HepG2 (cell line): ENCODE results near the gene PAIP1. TPM values are rescaled to one million over a fixed set of nuclear protein-coding genes. Genes with fewer than 3 reads are reported as not detected.

Source experiments
- ATAC-seq: fragments of 200-7000 bp; cut with Tn5 transposase; 3 replicates; pipeline ENCODE4 v1.9.1; 2020; ENCODE audit warnings: mild to moderate bottlenecking, moderate library complexity
- BruUV-seq: library from RNA; stranded (reverse); fragments of 400-500 nt; replicated peaks from 2 replicates; lab custom pipeline; 2021; lab: Mats Ljungman, UMichigan
- CTCF ChIA-PET: fragments of 300-600 bp; formaldehyde crosslinking; extraction: SDS; loops from one replicate; lab custom pipeline; 2021; ENCODE audit warnings: low total read pairs, inconsistent platforms, low intra/inter-chr PET ratio; lab: Yijun Ruan, JAX
- POLR2A ChIA-PET: fragments of 350-600 bp; sonication (Branson Sonifier 250); formaldehyde crosslinking; loops from one replicate; lab custom pipeline; 2020; ENCODE audit warnings: antibody characterized with exemption, inconsistent platforms; lab: Yijun Ruan, JAX
- DNase-seq: peaks from one replicate; pipeline ENCODE4 v3.0.0-alpha.2; 2015; ENCODE audit warnings: low spot score
- FAIRE-seq: peaks from 3 replicates; lab custom pipeline; 2011; peaks lifted over from hg19 to GRCh38; lab: Jason Lieb, UNC
- H2AFZ ChIP-seq: one replicate; pipeline ENCODE4 v1.6.1; 2011; ENCODE audit warnings: low read length, inconsistent platforms
- H3K27ac ChIP-seq: fragments of 300-600 bp; 3 replicates; pipeline ENCODE4 v1.8.0; 2011; ENCODE audit warnings: mixed run types, mild to moderate bottlenecking, mixed read lengths, low read length, inconsistent platforms; ENCODE audit not compliant: insufficient read depth; ENCODE audit errors: extremely low read length
- H3K27me3 ChIP-seq, 2 experiments: fragments of 200-600 bp in 1 of 2; 2 replicates in 1 of 2; 3 replicates in 1 of 2; pipeline versions ENCODE4 v1.6.0 to v1.8.0; 2011; ENCODE audit warnings: low read length in 2 of 2, mild to moderate bottlenecking in 2 of 2, moderate library complexity in 2 of 2, inconsistent platforms in 1 of 2; ENCODE audit not compliant: insufficient read depth in 2 of 2, control insufficient read depth in 1 of 2
- H3K36me3 ChIP-seq, 2 experiments: fragments of 200-600 bp in 1 of 2; replicated peaks in 1 of 2; 2 replicates in 1 of 2; 3 replicates in 1 of 2; pipeline versions ENCODE4 v1.5.1 to v1.8.0; 2011; ENCODE audit warnings: low read length in 2 of 2, inconsistent platforms in 1 of 2; ENCODE audit not compliant: insufficient read depth in 2 of 2, control insufficient read depth in 1 of 2
- H3K4me1 ChIP-seq: 2 replicates; pipeline ENCODE4 v1.5.1; 2012; ENCODE audit warnings: low read length, inconsistent platforms; ENCODE audit not compliant: insufficient read depth
- H3K4me2 ChIP-seq: 2 replicates; pipeline ENCODE4 v1.6.0; 2011; ENCODE audit warnings: low read depth, low read length, inconsistent platforms
- H3K4me3 ChIP-seq, 3 experiments: fragments of 200-600 bp in 1 of 3; sonication (generic), shearing (Covaris generic) in 1 of 3; replicated peaks in 1 of 3; 2 replicates each; pipeline ENCODE4 v1.5.1; 2011 to 2016; ENCODE audit warnings: low read length in 3 of 3, inconsistent platforms in 2 of 3, low read depth in 2 of 3, mild to moderate bottlenecking in 2 of 3, control low read depth in 1 of 3, mixed read lengths in 1 of 3; ENCODE audit not compliant: insufficient read depth in 1 of 3
- H3K79me2 ChIP-seq: one replicate; pipeline ENCODE4 v1.6.1; 2011; ENCODE audit warnings: low read length, inconsistent platforms; ENCODE audit not compliant: insufficient read depth
- H3K9ac ChIP-seq: 2 replicates; pipeline ENCODE4 v1.6.0; 2011; ENCODE audit warnings: mild to moderate bottlenecking, low read depth, low read length, inconsistent platforms; ENCODE audit not compliant: insufficient read depth
- H3K9me3 ChIP-seq: 2 replicates; pipeline ENCODE4 v1.5.1; 2012; ENCODE audit warnings: mild to moderate bottlenecking, low read length
- H4K20me1 ChIP-seq: 2 replicates; pipeline ENCODE4 v1.6.0; 2011; ENCODE audit warnings: inconsistent platforms, mild to moderate bottlenecking, low read length, moderate library complexity; ENCODE audit not compliant: insufficient read depth
- BHLHE40 ChIP-seq: IDR thresholded peaks from 2 replicates; pipeline ENCODE4 v1.6.1; 2011; ENCODE audit warnings: low read length, improper control_type of control experiment
- DZIP1 ChIP-seq: sonication (generic); formaldehyde crosslinking; IDR thresholded peaks from 2 replicates; pipeline ENCODE4 v1.5.0; 2020; ENCODE audit warnings: mild to moderate bottlenecking, missing genetic modification reagents
- IKZF5 ChIP-seq: IDR thresholded peaks from 2 replicates; pipeline ENCODE4 v1.6.1; 2018; ENCODE audit warnings: missing genetic modification reagents, mild to moderate bottlenecking, missing compliant biosample characterization
- NFIB ChIP-seq: sonication (generic); formaldehyde crosslinking; IDR thresholded peaks from 2 replicates; pipeline ENCODE4 v1.9.0; 2021; ENCODE audit warnings: missing genetic modification reagents, mild to moderate bottlenecking, borderline replicate concordance
- POGZ ChIP-seq: sonication (generic); formaldehyde crosslinking; IDR thresholded peaks from 2 replicates; pipeline ENCODE4 v1.4.0; 2020; ENCODE audit warnings: mild to moderate bottlenecking, missing genetic modification reagents
- POLR2A ChIP-seq, 2 experiments: IDR thresholded peaks; 2 replicates each; pipeline ENCODE4 v1.6.1; 2011; ENCODE audit warnings: low read depth in 2 of 2, low read length in 2 of 2, mild to moderate bottlenecking in 1 of 2, moderate library complexity in 1 of 2; ENCODE audit not compliant: insufficient read depth in 1 of 2
- RBFOX2 ChIP-seq: fragments of 200-400 bp; formaldehyde crosslinking; IDR thresholded peaks from 2 replicates; pipeline ENCODE4 v1.6.1; 2017; ENCODE audit warnings: low read depth, mild to moderate bottlenecking, low read length
- REPIN1 ChIP-seq: sonication (generic); formaldehyde crosslinking; IDR thresholded peaks from 2 replicates; pipeline ENCODE4 v1.8.0; 2022; ENCODE audit warnings: missing genetic modification reagents, low read depth, mild to moderate bottlenecking, borderline replicate concordance
- RXRA ChIP-seq: sonication (generic); formaldehyde crosslinking; IDR thresholded peaks from 2 replicates; pipeline ENCODE4 v1.5.1; 2020; ENCODE audit warnings: missing genetic modification reagents
- TCF12 ChIP-seq, 2 experiments: fragments of 450-650 bp in 1 of 2; sonication (generic) in 1 of 2; formaldehyde crosslinking in 1 of 2; IDR thresholded peaks; 2 replicates each; pipeline versions ENCODE4 v1.6.1 to v1.8.0; 2017 to 2022; ENCODE audit warnings: antibody characterized with exemption in 1 of 2, mild to moderate bottlenecking in 1 of 2, missing genetic modification reagents in 1 of 2, moderate library complexity in 1 of 2
- TEAD2 ChIP-seq: sonication (generic); formaldehyde crosslinking; IDR thresholded peaks from 2 replicates; pipeline ENCODE4 v1.9.0; 2021; ENCODE audit warnings: missing genetic modification reagents
- ZKSCAN8 ChIP-seq: IDR thresholded peaks from 2 replicates; pipeline ENCODE4 v1.6.1; 2016; ENCODE audit warnings: borderline replicate concordance, missing genetic modification reagents, missing compliant biosample characterization
- ZNF124 ChIP-seq: sonication (generic); formaldehyde crosslinking; IDR thresholded peaks from 2 replicates; pipeline ENCODE4 v1.4.0; 2020; ENCODE audit warnings: missing genetic modification reagents
- ZNF260 ChIP-seq: sonication (generic); formaldehyde crosslinking; IDR thresholded peaks from 2 replicates; pipeline ENCODE4 v1.4.0; 2020; ENCODE audit warnings: missing genetic modification reagents, low read depth, mild to moderate bottlenecking, borderline replicate concordance
- ZNF335 ChIP-seq: sonication (generic); formaldehyde crosslinking; IDR thresholded peaks from 2 replicates; pipeline ENCODE4 v1.4.0; 2020; ENCODE audit warnings: missing genetic modification reagents
- ZNF460 ChIP-seq: sonication (generic); formaldehyde crosslinking; IDR thresholded peaks from 2 replicates; pipeline ENCODE4 v1.5.1; 2020; ENCODE audit warnings: missing genetic modification reagents, mild to moderate bottlenecking, borderline replicate concordance
- ZNF629 ChIP-seq: sonication (generic); formaldehyde crosslinking; conservative IDR thresholded peaks from 2 replicates; pipeline ENCODE4 v1.5.0; 2020; ENCODE audit warnings: missing genetic modification reagents
- ZNF776 ChIP-seq: sonication (generic); formaldehyde crosslinking; IDR thresholded peaks from 2 replicates; pipeline ENCODE4 v1.4.0; 2020; ENCODE audit warnings: mild to moderate bottlenecking, missing genetic modification reagents
- ZNF777 ChIP-seq: sonication (generic); formaldehyde crosslinking; IDR thresholded peaks from 2 replicates; pipeline ENCODE4 v1.4.0; 2020; ENCODE audit warnings: missing genetic modification reagents
- WGBS: methylation state at CpG from one replicate; pipeline ENCODE4 v1.1.6; 2017; ENCODE audit warnings: low lambda C conversion rate; 5-methylcytosine and 5-hydroxymethylcytosine counted together
- in situ Hi-C: cut with HindIII; loops from 2 replicates; pipeline ENCODE4 v1.10.0; 2017; ENCODE audit warnings: low pct_unique_long_range_greater_than_20kb; ENCODE audit not compliant: extremely low pct_ligation_motif_present
- intact Hi-C: fragments of 100-400 bp; cut with micrococcal nuclease; formaldehyde crosslinking; loops from one replicate; pipeline ENCODE4 v1.10.0; 2022; ENCODE audit not compliant: unreplicated experiment
- polyA plus RNA-seq, 8 experiments: library from polyadenylated mRNA; depleted of rRNA in 3 of 8; stranded (reverse) in 7 of 8; unstranded in 1 of 8; fragments of >200 nt; fragmentation: Illumina TruSeq in 4 of 8; extraction: Trizol in 4 of 8; gene quantifications; 2 replicates each; pipeline versions ENCODE4 v1.2.1 to v1.2.3, GENCODE V29; 2011 to 2016; ENCODE audit warnings: low read depth in 4 of 8, missing spikeins in 1 of 8, mixed read lengths in 1 of 8; ENCODE audit not compliant: insufficient read depth in 1 of 8
- total RNA-seq, 5 experiments: library from RNA; depleted of rRNA; stranded (reverse); fragments of >200 nt; fragmentation: Illumina TruSeq; extraction: Trizol; gene quantifications; 2 replicates each; pipeline ENCODE4 v1.2.3, GENCODE V29; 2016; ENCODE audit warnings: low read depth in 1 of 5

The PAIP1 gene
- total and polyA plus RNA-seq, 2 of the 13 experiments (the other 11 are each of a cell fraction or from before 2014, with no cell fraction given) = 96.6 to 116 TPM

GRCh38 chr5:43564289-43564850 is 7.5 kb upstream of the PAIP1 start:
- Histone ChIP-seq H3K9me3 (no peaks in the 10 kb centered on the region), H3K79me2 (no peaks in the 10 kb centered on the region), H3K4me2 (no peak overlapping the region; the same call in 1 of the 2 replicates), H3K27ac (no peak overlapping the region), H4K20me1 (no peaks in the 10 kb centered on the region), H3K36me3 (no peaks in the 10 kb centered on the region), H3K4me3 (no peak overlapping the region), H3K4me1 (peaks cover 6% of the 10 kb centered on the region; the same call in 1 of the 2 replicates), H2AFZ (no peak overlapping the region), H3K27me3 (no peaks in the 10 kb centered on the region; a peak in 1 of 5 replicates), H3K9ac (no peak overlapping the region)
- ChIA-PET CTCF (no interaction called here), POLR2A (no interaction called here)
- 41% methylated on average over 5 of the region's 5 CpGs for WGBS
- FAIRE-seq (no peak), ATAC-seq (no peak), DNase-seq (no peak)
- intact Hi-C loops = no loop called here
- in situ Hi-C loops = no loop called here
- TF ChIP-seq ZNF260 (CRISPR knock-in tag) (no peak), POGZ (CRISPR knock-in tag) (no peak), ZNF460 (no peak), NFIB (no peak), ZNF776 (CRISPR knock-in tag) (no peak), ZNF335 (CRISPR knock-in tag) (no peak), ZNF777 (CRISPR knock-in tag) (no peak), ZKSCAN8 (no peak), BHLHE40 (no peak), ZNF629 (CRISPR knock-in tag) (no peak), RBFOX2 (no peak), POLR2A (IDR thresholded peaks at IDR 0.05; ENCODE audit: insufficient read depth in 1 of 2, low read depth in 2 of 2, low read length in 2 of 2) (no peak), TCF12 (IDR thresholded peaks at IDR 0.05) (no peak), TCF12 (CRISPR knock-in tag; IDR thresholded peaks at IDR 0.05) (no peak), TEAD2 (CRISPR knock-in tag) (no peak), DZIP1 (CRISPR knock-in tag) (no peak), IKZF5 (CRISPR knock-in tag) (no peak), REPIN1 (CRISPR knock-in tag) (no peak), RXRA (CRISPR knock-in tag) (no peak), ZNF124 (CRISPR knock-in tag) (no peak)
- BruUV-seq = no TSS peak
